Measurements from ENCODE around the gene REV3L. TPM values are rescaled to one million over a fixed set of nuclear protein-coding genes. Genes with fewer than 3 reads are reported as not detected.

REV3L gene
- total RNA-seq, 1 experiment from 2014 or later, result 25.3 TPM

- BruUV-seq (replicated peaks), result no TSS peak
- H2AFZ ChIP-seq (ENCODE audit: low read length), result no peak overlapping the region
- H3K4me3 ChIP-seq (ENCODE audit: low read length), result no peak overlapping the region
- no peaks in the 10 kb centered on the region for H3K9me2 ChIP-seq (replicated peaks; ENCODE audit: low read length)
- no peak for TF ChIP-seq EZH2phosphoT487 (IDR thresholded peaks at IDR 0.05; ENCODE audit: borderline replicate concordance, low read length)
- TF ChIP-seq, protein P1, sequence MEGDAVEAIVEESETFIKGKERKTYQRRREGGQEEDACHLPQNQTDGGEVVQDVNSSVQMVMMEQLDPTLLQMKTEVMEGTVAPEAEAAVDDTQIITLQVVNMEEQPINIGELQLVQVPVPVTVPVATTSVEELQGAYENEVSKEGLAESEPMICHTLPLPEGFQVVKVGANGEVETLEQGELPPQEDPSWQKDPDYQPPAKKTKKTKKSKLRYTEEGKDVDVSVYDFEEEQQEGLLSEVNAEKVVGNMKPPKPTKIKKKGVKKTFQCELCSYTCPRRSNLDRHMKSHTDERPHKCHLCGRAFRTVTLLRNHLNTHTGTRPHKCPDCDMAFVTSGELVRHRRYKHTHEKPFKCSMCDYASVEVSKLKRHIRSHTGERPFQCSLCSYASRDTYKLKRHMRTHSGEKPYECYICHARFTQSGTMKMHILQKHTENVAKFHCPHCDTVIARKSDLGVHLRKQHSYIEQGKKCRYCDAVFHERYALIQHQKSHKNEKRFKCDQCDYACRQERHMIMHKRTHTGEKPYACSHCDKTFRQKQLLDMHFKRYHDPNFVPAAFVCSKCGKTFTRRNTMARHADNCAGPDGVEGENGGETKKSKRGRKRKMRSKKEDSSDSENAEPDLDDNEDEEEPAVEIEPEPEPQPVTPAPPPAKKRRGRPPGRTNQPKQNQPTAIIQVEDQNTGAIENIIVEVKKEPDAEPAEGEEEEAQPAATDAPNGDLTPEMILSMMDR (conservative IDR thresholded peaks at IDR 0.05; ENCODE audit: low read depth, low read length), result no peak
- TF ChIP-seq EZH2 (IDR thresholded peaks at IDR 0.05; ENCODE audit: low read length, unreplicated experiment), result no peak
- ATAC-seq, result no peak
- CTCF ChIA-PET, result no interaction called here
- no peak for DNase-seq
- H3K4me1 ChIP-seq (ENCODE audit: insufficient read depth, low read length), result peaks cover 34% of the 10 kb centered on the region
- H3K79me2 ChIP-seq (ENCODE audit: low read length), result peaks cover 46% of the 10 kb centered on the region
- intact Hi-C loops (cut with micrococcal nuclease), result loop anchor here (5.0 kb wide), 1 partner anchor 61 kb away; no protein-coding TSS in a partner anchor
- no peak overlapping the region for H3K9ac ChIP-seq (ENCODE audit: low read length)
- no peaks in the 10 kb centered on the region for H3K9me3 ChIP-seq (ENCODE audit: low read length)
- no peaks in the 10 kb centered on the region for H3K27me3 ChIP-seq (ENCODE audit: low read length)
- H3K27ac ChIP-seq (ENCODE audit: low read length), result no peak overlapping the region
- POLR2A ChIA-PET (ENCODE audit: unreplicated experiment), result no interaction called here
- no peaks in the 10 kb centered on the region for H4K20me1 ChIP-seq (ENCODE audit: low read length)
- H3K36me3 ChIP-seq (ENCODE audit: low read depth, low read length), result no peaks in the 10 kb centered on the region; the same call in 1 of the 2 replicates
- no peaks in the 10 kb centered on the region for H3F3A ChIP-seq (ENCODE audit: low read length, unreplicated experiment)
- H3K4me2 ChIP-seq (ENCODE audit: low read length), result no peak overlapping the region
Measured at GRCh38 chr6:111416529-111416928, 66.5 kb downstream of the REV3L start.

- Histone ChIP-seq H3K79me2 (ENCODE audit: low read length) (0 out of 2 replicates have a peak, but pooled peaks cover 26% of the 10 kb centered on the region), H4K20me1 (ENCODE audit: low read length) (no peaks in the 10 kb centered on the region), H3K9me2 (replicated peaks; ENCODE audit: low read length) (no peaks in the 10 kb centered on the region), H3K4me2 (ENCODE audit: low read length) (no peak overlapping the region), H3F3A (ENCODE audit: low read length, unreplicated experiment) (no peaks in the 10 kb centered on the region), H3K36me3 (ENCODE audit: low read depth, low read length) (no peaks in the 10 kb centered on the region; the same call in 1 of the 2 replicates), H2AFZ (ENCODE audit: low read length) (no peak overlapping the region), H3K27ac (ENCODE audit: low read length) (no peak overlapping the region), H3K4me3 (ENCODE audit: low read length) (no peak overlapping the region), H3K27me3 (ENCODE audit: low read length) (no peaks in the 10 kb centered on the region), H3K9ac (ENCODE audit: low read length) (no peak overlapping the region), H3K4me1 (ENCODE audit: insufficient read depth, low read length) (peaks cover 31% of the 10 kb centered on the region), H3K9me3 (ENCODE audit: low read length) (no peaks in the 10 kb centered on the region)
- TF ChIP-seq, protein P1 (conservative IDR thresholded peaks at IDR 0.05; ENCODE audit: low read depth, low read length), result no peak
- TF ChIP-seq EZH2phosphoT487 (IDR thresholded peaks at IDR 0.05; ENCODE audit: borderline replicate concordance, low read length), result no peak
- TF ChIP-seq EZH2 (IDR thresholded peaks at IDR 0.05; ENCODE audit: low read length, unreplicated experiment), result no peak
- POLR2A ChIA-PET (ENCODE audit: unreplicated experiment), result no interaction called here
- CTCF ChIA-PET, result no interaction called here
- no TSS peak for BruUV-seq (replicated peaks)
- intact Hi-C loops (cut with micrococcal nuclease), result no loop called here
- ATAC-seq, result no peak
- no peak for DNase-seq
Measured at GRCh38 chr6:111414373-111414772, 68.6 kb downstream of the REV3L start.

DNA sequence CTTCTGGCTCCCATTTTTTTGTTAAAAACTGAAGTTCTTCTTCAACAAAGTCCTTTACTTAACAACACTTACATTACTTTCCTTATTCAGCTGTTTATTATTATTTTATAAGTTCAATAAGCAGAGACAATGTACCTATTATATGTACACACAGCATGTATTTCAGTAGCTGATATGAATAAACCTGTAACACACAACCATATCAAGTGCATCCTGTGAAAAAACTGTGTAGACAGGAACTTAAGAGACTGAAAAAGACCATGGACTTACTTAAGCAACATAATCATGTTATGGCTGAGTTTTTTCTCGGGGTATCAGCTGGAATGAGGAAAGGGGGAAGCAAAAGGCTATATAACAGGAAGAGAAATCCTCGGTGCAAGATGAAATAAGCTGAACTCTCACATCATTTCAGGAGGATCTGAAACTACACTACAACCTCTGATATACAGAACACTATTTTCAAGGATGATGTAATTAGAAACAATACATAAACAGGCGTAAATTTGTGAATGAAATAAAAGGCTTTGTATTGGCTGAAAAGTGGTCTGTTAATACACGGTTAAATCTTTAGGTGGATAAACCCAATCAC lies 70.9 kb downstream of the REV3L start:
- Histone ChIP-seq H3F3A (ENCODE audit: low read length, unreplicated experiment) (no peaks in the 10 kb centered on the region), H3K4me2 (ENCODE audit: low read length) (no peak overlapping the region), H3K4me1 (ENCODE audit: insufficient read depth, low read length) (peaks cover 9% of the 10 kb centered on the region), H3K79me2 (ENCODE audit: low read length) (0 out of 2 replicates have a peak, but pooled peaks cover 8% of the 10 kb centered on the region), H2AFZ (ENCODE audit: low read length) (no peak overlapping the region), H4K20me1 (ENCODE audit: low read length) (no peaks in the 10 kb centered on the region), H3K9ac (ENCODE audit: low read length) (no peak overlapping the region), H3K27me3 (ENCODE audit: low read length) (no peaks in the 10 kb centered on the region), H3K9me2 (replicated peaks; ENCODE audit: low read length) (no peaks in the 10 kb centered on the region), H3K4me3 (ENCODE audit: low read length) (no peak overlapping the region), H3K36me3 (ENCODE audit: low read depth, low read length) (no peaks in the 10 kb centered on the region; the same call in 1 of the 2 replicates), H3K27ac (ENCODE audit: low read length) (no peak overlapping the region), H3K9me3 (ENCODE audit: low read length) (no peaks in the 10 kb centered on the region)
- ChIA-PET POLR2A (ENCODE audit: unreplicated experiment) (no interaction called here), CTCF (no interaction called here)
- intact Hi-C loops (cut with micrococcal nuclease), result no loop called here
- no TSS peak for BruUV-seq (replicated peaks)
- ATAC-seq (no peak), DNase-seq (no peak)
- TF ChIP-seq EZH2phosphoT487 (IDR thresholded peaks at IDR 0.05; ENCODE audit: borderline replicate concordance, low read length) (no peak), EZH2 (IDR thresholded peaks at IDR 0.05; ENCODE audit: low read length, unreplicated experiment) (no peak)
- TF ChIP-seq, protein P1 (conservative IDR thresholded peaks at IDR 0.05; ENCODE audit: low read depth, low read length), result no peak

All from PC-3 (cell line).